KMS-11 (cell line): ENCODE measurements around the gene PDS5B.

ENCODE experiments used
- H2AFZ ChIP-seq: fragments of 200-600 bp; sonication (generic); 2 replicates; pipeline ENCODE4 v1.6.1; 2016; ENCODE audit warnings: antibody characterized with exemption, mixed run types, low read depth
- H3K27ac ChIP-seq: fragments of 200-600 bp; sonication (generic); 2 replicates; pipeline ENCODE4 v1.6.1; 2016; ENCODE audit warnings: mild to moderate bottlenecking, mixed run types
- H3K27me3 ChIP-seq: fragments of 200-600 bp; sonication (generic); 2 replicates; pipeline ENCODE4 v1.6.1; 2017; ENCODE audit warnings: mild to moderate bottlenecking, low read depth, mixed run types, moderate library complexity; ENCODE audit not compliant: insufficient read depth
- H3K36me3 ChIP-seq: fragments of 200-600 bp; sonication (generic); 2 replicates; pipeline ENCODE4 v1.6.1; 2017; ENCODE audit warnings: mild to moderate bottlenecking, mixed run types; ENCODE audit not compliant: insufficient read depth
- H3K4me1 ChIP-seq: fragments of 200-600 bp; sonication (generic); 2 replicates; pipeline ENCODE4 v1.6.1; 2016; ENCODE audit warnings: mild to moderate bottlenecking, low read depth, mixed run types; ENCODE audit not compliant: poor library complexity, severe bottlenecking
- H3K4me2 ChIP-seq: fragments of 200-600 bp; sonication (generic); 2 replicates; pipeline ENCODE4 v1.7.0; 2016; ENCODE audit warnings: mild to moderate bottlenecking, mixed run types
- H3K4me3 ChIP-seq: fragments of 200-600 bp; sonication (generic); IDR thresholded peaks from 2 replicates; pipeline ENCODE4 v1.6.1; 2017; ENCODE audit warnings: low read depth, low read length, mixed read lengths; ENCODE audit not compliant: insufficient read depth
- H3K79me2 ChIP-seq: fragments of 200-600 bp; sonication (generic); 2 replicates; pipeline ENCODE4 v1.6.1; 2016; ENCODE audit warnings: low read depth, mixed run types; ENCODE audit not compliant: insufficient read depth
- H3K9ac ChIP-seq: fragments of 200-600 bp; sonication (generic); 2 replicates; pipeline ENCODE4 v1.6.1; 2016; ENCODE audit warnings: mild to moderate bottlenecking, mixed run types
- H4K20me1 ChIP-seq: fragments of 200-600 bp; sonication (generic); 2 replicates; pipeline ENCODE4 v1.6.1; 2016; ENCODE audit warnings: mild to moderate bottlenecking, mixed run types; ENCODE audit not compliant: insufficient read depth
- CTCF ChIP-seq: fragments of 200-600 bp; sonication (generic); conservative IDR thresholded peaks from 2 replicates; pipeline ENCODE4 v1.6.1; 2017; ENCODE audit warnings: low read depth, mild to moderate bottlenecking, antibody characterized with exemption, low read length, moderate library complexity, mixed read lengths

PDS5B gene

GRCh38 chr13:32592082-32592481, 5.8 kb downstream of the PDS5B start:
- Histone ChIP-seq H3K27me3 (no peaks in the 10 kb centered on the region), H3K36me3 (no peaks in the 10 kb centered on the region), H4K20me1 (peaks cover 39% of the 10 kb centered on the region), H3K79me2 (peaks cover 98% of the 10 kb centered on the region), H3K4me2 (no peak overlapping the region), H2AFZ (no peak overlapping the region), H3K4me3 (no peak overlapping the region), H3K9ac (no peak overlapping the region), H3K4me1 (peaks cover 21% of the 10 kb centered on the region), H3K27ac (no peak overlapping the region)
- TF ChIP-seq CTCF = no peak

- H3K27me3 ChIP-seq = no peaks in the 10 kb centered on the region
- H2AFZ ChIP-seq = no peak overlapping the region
- H3K27ac ChIP-seq = no peak overlapping the region
- TF ChIP-seq CTCF = no peak
- H3K36me3 ChIP-seq = no peaks in the 10 kb centered on the region
- peaks cover 99% of the 10 kb centered on the region for H3K79me2 ChIP-seq
- H3K4me1 ChIP-seq = peaks cover 15% of the 10 kb centered on the region
- H3K4me3 ChIP-seq = no peak overlapping the region
- no peak overlapping the region for H3K4me2 ChIP-seq
- peaks cover 27% of the 10 kb centered on the region for H4K20me1 ChIP-seq
- no peak overlapping the region for H3K9ac ChIP-seq
Measured at GRCh38 chr13:32594157-32594738, 8.0 kb downstream of the PDS5B start.

- Histone ChIP-seq H3K4me2 (no peak overlapping the region), H3K36me3 (no peaks in the 10 kb centered on the region), H2AFZ (no peak overlapping the region), H3K27ac (no peak overlapping the region), H3K79me2 (peaks cover 99% of the 10 kb centered on the region), H3K9ac (no peak overlapping the region), H3K27me3 (no peaks in the 10 kb centered on the region), H3K4me3 (no peak overlapping the region), H3K4me1 (peaks cover 4% of the 10 kb centered on the region), H4K20me1 (peaks cover 23% of the 10 kb centered on the region)
- no peak for TF ChIP-seq CTCF
Measured at GRCh38 chr13:32595306-32595705, 9.1 kb downstream of the PDS5B start.

- no peak for TF ChIP-seq CTCF
- Histone ChIP-seq H3K4me3 (no peak overlapping the region), H3K79me2 (peaks cover 88% of the 10 kb centered on the region), H3K9ac (no peak overlapping the region), H3K4me1 (no peaks in the 10 kb centered on the region), H3K27ac (no peak overlapping the region), H3K4me2 (no peak overlapping the region), H4K20me1 (peaks cover 9% of the 10 kb centered on the region; the same call in 1 of the 2 replicates), H3K27me3 (no peaks in the 10 kb centered on the region), H3K36me3 (no peaks in the 10 kb centered on the region), H2AFZ (no peak overlapping the region)
Measured at GRCh38 chr13:32600890-32601289, 14.6 kb downstream of the PDS5B start.
